NT2/D1 (cell line): Measurements from ENCODE around the gene GALK1.

Source experiments
- SUZ12 ChIP-seq: IDR thresholded peaks from 2 replicates; pipeline ENCODE4 v1.6.1; 2011; ENCODE audit not compliant: insufficient read length, insufficient read depth; ENCODE audit errors: extremely low read depth
- YY1 ChIP-seq: IDR thresholded peaks from 2 replicates; pipeline ENCODE4 v1.6.1; 2011; ENCODE audit not compliant: insufficient read length, insufficient read depth

DNA sequence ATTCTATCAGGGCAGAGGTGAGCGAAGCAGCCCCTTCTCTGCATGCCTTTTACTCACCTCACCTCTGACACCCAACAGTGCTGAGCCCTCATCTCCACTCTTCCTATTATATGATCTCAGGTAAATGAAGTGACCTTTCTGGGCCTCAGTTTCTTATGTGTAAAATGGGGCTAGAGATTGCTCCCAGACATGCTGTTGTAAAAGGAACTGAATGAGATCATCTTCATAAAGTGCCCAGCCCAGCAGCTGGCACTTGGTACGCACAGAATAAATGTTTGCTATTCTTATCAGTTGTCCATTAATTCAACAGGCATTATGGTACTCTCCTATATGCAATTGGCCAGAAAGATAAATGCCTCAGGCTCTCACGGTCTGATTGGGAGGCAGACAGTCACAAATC lies 4.5 kb upstream of the GALK1 start:
- TF ChIP-seq SUZ12: no peak
- no peak for TF ChIP-seq YY1
